Frontal cortex (tissue), 1 donor: Measurements from ENCODE around the gene TESK2. TPM values are rescaled to one million over a fixed set of nuclear protein-coding genes. Genes with fewer than 3 reads are reported as not detected.

Experiments
- total RNA-seq: library from RNA; depleted of rRNA; stranded (reverse); fragments of >200 nt; gene quantifications from one replicate; pipeline ENCODE4 v1.2.3, GENCODE V29; 2014

TESK2 gene
- total RNA-seq, 1 donor from 2014 or later: 0.82 TPM

Other genes starting within 250 kb of the TESK2 start
- 1.6 TPM for gene HPDL, start 164.3 kb downstream of the TESK2 start, total RNA-seq
- 7.3 TPM for gene TOE1, start 151.0 kb downstream of the TESK2 start, total RNA-seq
- gene MUTYH, start 150.7 kb downstream of the TESK2 start, total RNA-seq: 20.8 TPM
- under 0.01 TPM for gene CCDC163, start 8.9 kb upstream of the TESK2 start, total RNA-seq
- 2.0 TPM for gene MMACHC, start 9.1 kb upstream of the TESK2 start, total RNA-seq
- gene PRDX1, start 30.7 kb upstream of the TESK2 start, total RNA-seq: 217 TPM
- 74.6 TPM for gene AKR1A1, start 59.7 kb upstream of the TESK2 start, total RNA-seq
- 59.5 TPM for gene NASP, start 92.9 kb upstream of the TESK2 start, total RNA-seq
- gene CCDC17, start 132.9 kb upstream of the TESK2 start, total RNA-seq: 0.41 TPM
- 58.7 TPM for gene GPBP1L1, start 195.4 kb upstream of the TESK2 start, total RNA-seq
- 17.9 TPM for gene TMEM69, start 197.0 kb upstream of the TESK2 start, total RNA-seq